NCI-H1092 treated with DMSO at 0.1 percent for 48 hours (cell line): Measurements from ENCODE around the gene SPOCK3.

Experiments used
- DNase-seq: peaks from one replicate; lab custom pipeline; 2025; lab: John Stamatoyannopoulos, UW

SPOCK3 gene

DNA sequence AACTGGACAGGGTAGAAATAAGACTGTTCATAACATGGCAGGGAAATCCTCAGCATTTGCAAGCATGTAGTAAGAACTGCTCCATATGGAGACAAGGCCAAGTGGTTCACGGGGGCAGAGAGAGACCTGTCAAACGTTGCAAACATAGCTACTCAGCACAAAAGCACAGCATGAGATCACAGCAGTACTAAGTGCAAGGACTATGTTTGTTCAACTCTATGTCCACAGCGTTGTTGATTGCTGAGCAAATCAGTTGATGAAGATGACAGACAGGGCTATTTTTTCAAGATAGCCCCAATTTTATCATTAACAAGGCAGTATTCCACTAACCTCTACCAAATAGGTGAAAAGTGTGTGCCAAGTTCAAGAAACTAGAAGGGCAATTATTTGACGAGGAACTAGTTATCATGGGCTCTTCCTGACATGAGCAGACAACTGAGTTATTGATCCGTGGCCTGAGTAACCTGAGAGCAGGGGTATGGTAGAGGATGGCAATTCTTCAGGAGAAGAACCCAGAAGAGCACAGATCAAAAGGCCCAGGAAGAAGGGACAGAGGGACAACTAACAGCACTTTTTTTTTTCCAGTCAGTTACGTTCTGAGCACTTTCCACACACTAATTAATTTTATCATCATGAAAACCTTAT lies 57.4 kb downstream of the SPOCK3 start:
- peak; percentile 1 for DNase-seq

DNA sequence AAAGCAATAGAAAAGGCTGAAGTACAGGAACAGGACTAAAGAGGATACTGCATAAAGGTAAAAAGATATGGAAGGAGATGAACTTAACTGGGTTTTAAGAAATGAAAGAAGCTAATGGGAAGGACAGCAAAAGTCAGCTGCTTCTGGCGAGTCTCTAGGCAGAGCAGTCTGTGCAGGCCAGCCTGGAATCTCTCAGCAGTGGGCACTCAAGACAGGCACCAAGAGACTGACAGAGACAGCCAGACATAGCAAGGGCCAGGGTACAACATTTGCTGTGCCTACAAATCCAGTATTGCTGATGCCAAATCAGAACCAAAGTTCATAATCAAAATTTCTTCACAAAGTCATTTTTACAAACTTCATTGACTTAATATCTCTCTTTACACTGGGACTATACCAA lies 62.4 kb downstream of the SPOCK3 start:
- no peak for DNase-seq

DNA sequence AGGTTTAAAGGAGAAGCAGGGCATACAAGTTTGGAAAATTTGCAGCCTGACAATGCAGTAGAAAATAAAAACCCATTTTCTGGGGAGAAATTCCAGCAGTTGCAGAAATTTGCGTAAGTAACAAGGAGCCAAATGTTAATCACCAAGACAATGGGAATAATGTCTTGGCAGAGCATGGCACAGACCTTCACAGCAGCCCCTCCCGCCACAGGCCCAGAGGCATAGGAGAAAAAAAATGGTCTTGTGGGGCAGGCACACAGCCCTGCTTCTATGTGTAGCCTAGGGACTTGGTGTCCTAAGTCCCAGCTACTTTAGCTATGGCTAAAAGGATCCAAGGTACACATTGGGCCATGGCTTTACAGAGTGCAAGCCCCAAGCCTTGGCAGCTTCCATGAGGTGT lies 65.7 kb downstream of the SPOCK3 start:
- DNase-seq, result no peak

DNA sequence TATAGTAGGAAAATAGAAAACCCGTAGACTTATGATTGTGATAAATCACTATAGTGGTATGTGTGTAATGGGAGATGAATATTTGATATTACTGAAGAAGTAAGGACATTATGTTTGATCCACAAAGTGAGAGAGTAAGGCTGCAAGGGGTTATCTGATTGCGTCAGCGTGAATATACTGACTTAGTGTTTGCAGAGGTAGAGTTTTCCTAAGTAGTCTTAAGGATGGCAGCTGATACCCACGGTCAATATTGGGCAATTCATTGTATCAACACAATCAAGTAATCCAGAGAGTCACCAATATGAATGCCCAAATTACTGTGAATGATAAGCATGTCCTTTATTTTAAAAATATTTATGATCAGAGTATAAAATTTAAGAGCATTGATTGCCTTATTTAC lies 83.7 kb downstream of the SPOCK3 start:
- DNase-seq, result no peak

DNA sequence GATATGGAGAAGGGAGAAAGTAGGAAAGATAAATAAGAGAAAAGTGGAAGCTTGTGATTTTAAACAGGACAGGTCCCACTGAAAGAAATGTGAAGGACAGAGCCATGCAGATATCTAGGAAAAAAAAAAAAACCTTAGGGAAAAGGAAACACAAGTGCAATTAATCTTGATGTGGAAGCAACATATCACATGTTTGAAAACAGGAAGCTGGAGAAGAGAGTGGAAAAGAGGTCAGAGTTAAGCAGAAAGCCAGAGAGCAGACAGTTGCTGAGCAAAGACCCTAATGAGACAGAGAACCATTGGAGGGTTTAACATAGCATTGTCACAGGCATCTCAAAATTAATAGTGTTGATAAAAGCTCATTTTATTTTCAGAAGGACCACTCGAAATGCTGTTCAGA lies 89.7 kb downstream of the SPOCK3 start:
- DNase-seq, result no peak

DNA sequence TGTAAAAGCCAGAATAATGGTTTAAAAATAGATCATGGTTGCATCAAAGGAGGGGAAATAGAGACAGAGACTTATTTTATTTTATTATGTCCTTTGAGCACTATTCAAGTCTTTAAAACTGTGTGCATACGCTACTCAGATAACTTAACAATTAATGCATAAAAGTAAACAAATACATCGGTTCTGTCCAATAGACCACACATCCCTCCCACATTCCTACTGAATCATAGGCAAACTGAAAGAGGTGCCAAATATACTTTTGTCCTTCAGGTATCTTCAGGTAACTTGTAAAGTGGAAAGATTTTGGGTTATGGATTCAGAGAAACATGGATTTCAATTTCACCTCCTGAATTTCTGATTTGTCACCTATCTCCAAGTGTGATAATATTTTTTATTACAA lies 91.3 kb downstream of the SPOCK3 start:
- DNase-seq, result no peak

DNA sequence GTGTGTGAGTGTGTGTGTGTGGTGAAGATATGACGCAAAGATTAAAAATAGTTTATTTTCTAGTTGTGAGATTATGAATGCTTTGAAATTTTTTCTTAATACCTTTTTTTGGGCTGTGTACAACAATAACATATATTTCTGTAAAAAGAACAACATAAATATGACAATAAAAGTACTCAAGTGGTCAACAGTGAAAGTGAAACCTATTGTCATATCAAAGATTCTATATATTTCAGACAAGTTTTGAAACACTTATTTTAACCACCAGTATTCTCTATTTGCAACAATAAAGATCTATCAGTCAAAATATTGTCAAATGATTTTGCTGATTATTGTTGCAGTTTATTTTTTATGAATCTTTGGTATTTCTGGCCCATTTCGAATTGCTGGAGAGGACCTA lies 98.0 kb downstream of the SPOCK3 start:
- DNase-seq, result no peak

DNA sequence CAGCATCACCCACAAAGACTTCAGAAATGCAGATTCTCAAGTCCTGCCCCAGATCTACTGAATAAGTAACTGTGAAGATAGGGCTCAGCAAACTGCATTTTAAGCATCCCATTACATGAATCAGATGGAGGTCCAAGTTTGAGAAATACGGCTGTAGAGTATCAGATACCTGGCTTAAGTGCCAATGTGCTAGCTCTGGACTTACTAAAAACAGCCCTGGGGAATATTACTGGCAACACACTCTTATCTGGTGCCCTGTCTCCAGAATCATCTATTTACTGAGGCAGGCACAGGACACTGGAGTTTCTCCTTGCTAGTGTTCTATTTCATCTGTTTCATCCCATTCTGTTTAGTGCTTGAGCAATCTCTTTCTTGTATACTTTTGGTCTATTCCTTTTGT lies 105.1 kb downstream of the SPOCK3 start:
- no peak for DNase-seq

DNA sequence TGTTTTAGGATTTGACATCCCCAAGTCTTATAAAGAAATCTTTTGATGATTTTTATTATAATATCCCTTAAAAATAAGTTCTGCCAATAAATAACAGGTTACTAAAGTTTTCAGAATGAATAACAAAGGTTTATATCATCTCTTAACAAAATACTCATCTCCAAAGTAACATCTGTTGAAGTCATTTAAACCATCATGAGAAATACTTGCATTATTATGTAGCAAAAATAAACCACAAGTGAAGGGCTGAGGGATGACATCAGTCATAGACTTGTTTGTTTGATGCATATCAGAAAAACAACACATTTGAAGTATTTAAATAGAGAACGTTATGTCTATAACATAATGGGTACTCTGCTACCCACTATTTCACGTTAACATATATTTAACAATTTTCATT lies 114.9 kb downstream of the SPOCK3 start:
- no peak for DNase-seq

DNA sequence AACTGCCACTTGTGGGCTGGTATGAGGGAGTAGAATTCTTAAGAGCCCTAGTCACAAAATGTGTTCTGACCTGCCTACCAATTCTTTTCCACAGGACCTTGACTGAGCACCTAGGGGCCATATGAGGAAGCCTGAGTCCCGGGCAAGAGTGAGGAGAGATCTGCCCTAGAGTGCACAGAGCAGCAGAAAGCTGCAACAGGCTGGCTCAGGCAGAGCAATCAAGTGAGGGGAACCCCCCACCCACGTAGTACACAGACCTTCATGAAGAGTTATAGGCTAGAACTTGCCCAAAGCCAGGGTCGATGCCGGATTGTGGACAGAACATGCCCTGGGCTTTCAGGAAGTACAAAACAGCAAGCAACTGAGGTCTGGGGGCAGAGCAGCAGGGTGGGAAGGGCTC lies 117.0 kb downstream of the SPOCK3 start:
- no peak for DNase-seq

DNA sequence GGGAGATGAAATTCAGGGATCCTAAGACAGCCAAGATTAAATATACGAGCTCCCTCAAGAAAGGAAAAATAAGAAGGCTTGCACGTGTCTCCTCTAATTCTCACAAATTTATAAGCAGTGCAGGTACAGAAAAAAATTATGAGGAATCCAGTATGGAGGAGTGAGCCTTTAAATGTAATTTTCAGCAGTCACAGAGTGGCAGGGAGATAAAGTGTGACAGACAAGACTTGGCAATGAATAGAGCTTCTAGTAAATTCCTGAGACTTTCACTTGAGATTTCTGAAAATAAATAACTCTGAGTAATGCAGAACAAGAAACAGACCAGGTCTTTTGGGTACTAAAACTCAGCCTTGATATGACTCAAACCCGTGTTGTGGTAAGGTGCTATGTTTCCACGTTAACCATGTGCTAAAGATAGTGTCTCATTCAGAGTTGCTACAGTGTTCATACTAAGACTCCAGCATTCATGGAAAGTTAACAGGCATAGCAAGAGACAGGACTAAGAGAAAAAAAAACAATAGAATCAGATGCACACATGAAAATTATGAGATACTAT lies 119.8 kb downstream of the SPOCK3 start:
- DNase-seq, result no peak

DNA sequence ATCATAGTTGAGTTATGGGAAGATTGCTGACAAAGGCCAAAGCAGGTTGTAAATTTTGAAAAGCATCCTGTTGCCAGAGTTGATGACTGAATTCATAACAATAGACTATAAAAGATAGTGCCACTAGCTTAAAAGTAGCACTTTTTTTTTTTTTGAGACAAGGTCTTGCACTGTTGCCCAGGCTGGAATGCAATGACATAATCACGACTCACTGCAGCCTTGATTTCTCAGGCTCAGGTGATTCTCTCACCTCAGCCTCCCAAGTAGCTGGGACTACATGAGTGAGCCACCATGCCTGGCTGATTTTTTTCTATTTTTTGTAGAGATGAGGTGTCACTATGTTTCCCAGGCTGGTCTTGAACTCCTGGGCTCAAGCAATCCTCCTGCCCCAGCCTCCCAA lies 122.7 kb downstream of the SPOCK3 start:
- DNase-seq, result no peak

DNA sequence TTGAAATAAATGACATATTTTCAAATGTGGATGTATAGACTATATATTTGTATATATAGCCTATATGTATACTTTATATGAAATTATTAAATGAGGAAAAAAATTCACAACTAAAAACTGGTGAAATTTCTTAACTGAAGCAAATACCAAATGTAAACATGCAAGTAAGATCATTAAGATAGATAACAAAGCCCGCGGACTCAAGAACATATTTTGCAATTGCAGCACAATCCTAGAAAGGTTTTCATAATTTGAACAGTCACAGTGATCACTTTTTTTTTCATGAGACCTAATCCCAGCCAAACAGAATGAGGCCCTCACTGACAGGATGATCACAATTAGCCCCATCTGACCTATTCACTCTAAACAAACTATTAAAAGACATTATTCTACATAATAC lies 123.2 kb downstream of the SPOCK3 start:
- no peak for DNase-seq

DNA sequence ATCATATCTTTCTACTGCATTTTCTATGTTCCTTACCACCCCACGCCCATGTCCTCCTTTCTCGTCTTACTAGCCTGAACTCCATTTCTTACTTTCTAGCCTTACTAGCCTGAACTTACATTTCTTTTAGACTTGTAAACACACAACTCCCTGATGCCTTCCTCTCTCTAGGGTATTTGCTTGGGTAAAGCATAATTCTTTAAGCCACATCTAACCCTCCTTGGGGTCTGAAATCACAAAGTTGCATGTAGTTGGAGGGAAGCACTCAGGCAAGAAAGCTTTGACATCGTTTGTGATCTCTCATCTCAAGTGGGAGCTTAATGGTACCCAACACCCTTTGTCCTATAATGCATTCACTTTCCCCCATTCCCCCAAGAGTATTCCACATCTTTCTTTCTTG lies 124.4 kb downstream of the SPOCK3 start:
- DNase-seq, result no peak

DNA sequence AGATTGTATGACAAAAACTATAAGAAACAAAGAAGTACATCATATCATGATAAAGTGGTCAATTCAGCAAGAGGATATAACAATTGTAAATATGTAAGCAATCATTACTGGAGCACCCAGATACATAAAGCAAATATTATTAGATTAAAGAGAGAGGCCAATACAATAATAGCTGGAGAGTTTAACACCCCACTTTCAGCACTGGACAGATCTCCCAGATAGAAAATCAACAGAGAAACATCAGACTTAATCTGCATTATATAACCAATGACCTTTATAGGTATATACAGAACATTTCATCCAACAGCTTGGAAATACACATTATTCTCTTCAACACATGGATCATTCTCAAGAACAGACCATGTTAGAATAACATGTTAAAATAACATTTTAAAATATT lies 128.4 kb downstream of the SPOCK3 start:
- DNase-seq, result no peak

DNA sequence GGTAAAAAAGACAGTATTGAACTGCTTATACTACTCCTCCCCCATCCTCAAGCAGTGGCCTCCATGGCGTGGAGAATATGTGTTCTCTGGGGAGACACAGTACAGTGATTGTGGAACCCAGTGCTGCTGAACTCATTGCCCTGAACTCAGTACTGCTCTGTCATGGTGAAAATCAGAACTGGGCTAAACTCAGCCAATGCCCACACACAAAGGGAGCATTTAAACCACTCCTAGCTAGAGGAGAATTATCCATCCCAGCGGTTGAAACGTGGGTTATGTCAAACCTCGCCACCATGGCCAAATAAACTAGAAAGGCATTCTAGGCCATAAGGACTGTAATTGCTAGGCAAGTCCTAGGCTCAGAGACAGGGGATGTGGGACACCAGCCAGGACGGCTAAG lies 131.8 kb downstream of the SPOCK3 start:
- DNase-seq, result no peak

DNA sequence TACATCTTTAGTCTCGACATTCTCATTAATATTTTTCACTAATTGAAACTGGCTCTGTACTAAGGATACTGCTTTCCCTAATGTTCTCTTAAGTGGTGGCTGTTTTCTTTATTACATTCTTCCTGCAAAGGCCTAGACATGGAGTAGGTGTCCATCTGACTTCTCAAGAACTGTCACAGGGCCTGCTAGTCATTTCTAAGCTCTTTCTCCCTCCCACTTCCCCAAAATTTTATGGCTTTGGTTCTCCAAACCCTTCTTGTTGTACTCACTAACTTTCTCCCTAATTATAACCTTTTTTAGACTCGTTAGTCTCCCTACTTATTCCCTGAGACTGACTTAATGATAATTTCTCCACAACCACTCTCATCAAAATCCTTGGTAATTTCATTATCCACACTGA lies 133.3 kb downstream of the SPOCK3 start:
- DNase-seq, result no peak

DNA sequence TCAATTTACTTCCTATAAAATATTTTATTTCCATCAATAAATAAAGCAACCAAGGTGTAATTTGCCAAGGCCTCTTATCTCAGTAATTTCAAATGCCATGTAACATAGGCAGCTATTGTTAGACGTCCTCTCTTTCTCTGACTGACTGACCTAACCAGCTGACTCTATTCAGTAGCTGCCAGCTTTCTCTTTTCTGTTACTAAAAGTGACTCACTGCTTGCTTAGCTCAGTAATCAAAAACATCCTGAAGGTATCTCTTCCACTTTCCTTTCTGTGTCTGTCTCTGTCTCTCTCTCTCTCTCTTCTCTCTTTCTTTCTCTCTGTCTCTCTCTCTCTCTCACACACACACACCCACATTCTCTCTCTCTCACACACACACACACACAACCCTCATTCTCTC lies 134.2 kb downstream of the SPOCK3 start:
- DNase-seq, result peak; percentile 27

DNA sequence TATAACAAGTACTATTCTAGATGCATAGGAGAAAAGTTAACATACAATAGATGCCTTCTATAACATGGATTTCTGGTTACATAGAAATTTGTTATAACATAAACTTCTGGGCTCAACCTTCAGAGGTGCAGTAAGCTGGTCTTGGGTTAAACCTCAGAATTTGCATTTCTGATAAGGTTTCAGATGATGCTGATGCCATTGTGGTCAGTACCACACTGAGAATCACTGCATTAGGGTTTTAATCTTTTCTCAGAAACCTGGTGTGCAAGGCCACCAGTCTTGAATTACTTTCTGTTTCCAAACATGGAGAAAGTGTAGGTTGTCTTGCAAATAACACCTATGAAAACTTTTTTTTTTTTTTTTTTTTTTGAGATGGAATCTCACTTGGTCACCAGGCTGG lies 146.2 kb downstream of the SPOCK3 start:
- DNase-seq, result no peak

DNA sequence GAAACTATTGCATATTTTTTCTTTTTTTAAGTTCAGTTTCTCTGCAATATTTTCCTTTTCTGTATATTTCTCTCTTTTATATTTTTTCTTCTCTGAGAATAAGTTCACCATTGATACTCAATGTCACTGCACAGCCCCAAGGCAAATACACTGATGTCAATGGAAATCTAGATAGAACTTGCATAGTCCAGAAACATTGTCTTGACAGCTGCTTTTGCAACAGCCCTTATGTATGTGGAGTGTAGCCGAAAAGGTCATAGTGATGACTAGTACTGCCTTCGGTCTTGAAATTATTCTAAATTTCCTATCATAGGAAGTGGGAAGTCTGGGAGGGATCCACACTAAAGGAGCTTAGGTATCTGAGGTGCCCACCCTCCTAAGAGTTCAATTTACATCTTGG lies 150.0 kb downstream of the SPOCK3 start:
- no peak for DNase-seq

DNA sequence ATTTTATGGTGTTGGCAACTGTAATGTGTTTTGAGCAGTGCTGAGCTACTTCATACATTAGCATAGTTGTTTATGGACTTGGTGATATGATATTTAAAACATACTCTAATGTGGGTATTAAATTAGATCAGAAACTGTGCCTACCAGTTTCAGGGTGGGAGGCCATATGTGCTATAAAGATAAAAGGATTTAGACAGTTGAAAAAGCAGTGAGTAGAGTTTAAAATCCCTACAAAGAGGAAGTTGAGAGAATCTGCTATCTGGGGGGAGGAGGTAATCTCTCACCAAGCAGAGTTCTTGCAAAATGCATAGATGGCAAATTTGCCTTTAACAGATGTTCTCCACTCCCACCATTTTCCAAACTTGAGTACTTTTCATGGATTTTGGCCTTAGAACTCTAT lies 154.5 kb downstream of the SPOCK3 start:
- DNase-seq, result no peak

DNA sequence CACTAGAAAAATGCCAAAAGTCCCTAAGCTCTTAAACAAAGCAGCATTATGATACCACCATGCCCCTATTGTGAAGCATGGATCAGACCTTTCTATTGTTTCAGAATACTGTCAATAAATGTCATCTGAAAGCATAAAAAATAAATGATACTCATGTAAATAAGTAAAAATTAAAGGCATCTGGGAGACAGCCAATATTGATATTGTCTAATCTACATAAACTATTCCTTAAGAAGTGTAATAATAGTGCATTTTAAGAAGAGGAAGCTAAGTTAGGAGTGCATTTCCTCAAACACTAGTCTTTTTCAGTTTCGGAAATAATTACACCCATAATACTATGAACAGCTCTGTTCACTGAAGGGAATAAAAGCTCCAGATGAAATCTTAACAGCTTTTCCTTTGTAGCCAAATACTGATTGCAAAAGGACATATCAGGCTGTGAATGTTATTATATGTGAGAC lies 181.6 kb downstream of the SPOCK3 start:
- no peak for DNase-seq

DNA sequence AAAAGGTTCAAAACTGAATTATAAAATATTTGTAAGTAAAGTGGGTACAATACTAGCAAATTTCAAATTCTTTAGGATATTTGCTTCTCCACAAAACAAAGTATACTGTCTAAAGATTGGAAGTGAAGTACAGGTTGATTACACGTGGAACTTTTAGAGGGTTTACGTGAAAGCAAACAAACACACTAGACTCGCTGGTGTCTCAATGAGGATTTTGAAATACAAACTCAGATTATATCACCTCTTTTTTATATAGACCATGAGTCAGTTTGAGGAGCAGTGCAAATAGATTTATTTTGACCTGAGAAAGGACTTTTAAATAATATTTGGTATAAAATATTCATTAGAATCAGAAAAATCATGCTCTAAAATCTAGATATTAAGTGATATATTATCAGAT lies 185.0 kb downstream of the SPOCK3 start:
- DNase-seq, result no peak

DNA sequence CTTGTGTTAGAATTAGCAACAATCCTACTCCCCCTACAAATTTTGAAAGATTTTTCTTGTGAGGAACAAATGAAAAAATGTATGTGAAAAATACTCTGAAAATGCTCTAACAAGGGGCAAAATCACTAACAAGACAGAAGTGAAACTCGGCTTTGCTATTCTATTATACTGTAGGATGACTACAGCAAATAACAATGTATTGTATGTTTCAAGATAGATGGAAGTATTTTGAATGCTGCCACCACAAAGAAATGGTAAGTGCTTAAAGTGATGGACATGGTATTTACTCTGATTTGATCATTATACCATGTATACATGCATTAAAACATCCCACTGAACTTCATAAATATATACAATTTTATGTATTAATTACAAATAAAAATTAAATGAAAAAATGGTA lies 192.8 kb downstream of the SPOCK3 start:
- DNase-seq, result no peak
